AG08396 (cell line): ENCODE results near the gene BMP8B.

ENCODE experiments used
- DNase-seq: peaks from one replicate; pipeline ENCODE4 v3.0.0; 2012; ENCODE audit warnings: low spot score, mixed read lengths

BMP8B gene

DNA sequence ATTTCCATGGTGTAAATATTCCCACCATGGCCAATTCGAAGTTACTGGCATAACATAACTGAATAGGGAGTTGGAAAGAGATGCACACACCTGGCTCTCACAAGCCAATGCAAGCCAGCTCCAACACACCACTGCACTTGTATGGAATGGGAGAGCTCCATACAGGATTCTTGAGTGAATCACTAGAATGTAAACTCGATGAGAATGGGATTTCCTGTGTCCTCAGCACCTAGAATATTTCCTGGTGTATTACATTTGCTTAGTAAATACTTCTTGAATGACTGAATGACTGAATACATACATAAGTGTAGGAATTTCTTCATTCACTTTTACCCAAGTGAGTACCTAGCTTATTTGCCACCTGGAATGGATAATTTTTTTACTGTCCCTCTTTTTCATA is 66.2 kb downstream of the BMP8B start:
- no peak for DNase-seq

DNA sequence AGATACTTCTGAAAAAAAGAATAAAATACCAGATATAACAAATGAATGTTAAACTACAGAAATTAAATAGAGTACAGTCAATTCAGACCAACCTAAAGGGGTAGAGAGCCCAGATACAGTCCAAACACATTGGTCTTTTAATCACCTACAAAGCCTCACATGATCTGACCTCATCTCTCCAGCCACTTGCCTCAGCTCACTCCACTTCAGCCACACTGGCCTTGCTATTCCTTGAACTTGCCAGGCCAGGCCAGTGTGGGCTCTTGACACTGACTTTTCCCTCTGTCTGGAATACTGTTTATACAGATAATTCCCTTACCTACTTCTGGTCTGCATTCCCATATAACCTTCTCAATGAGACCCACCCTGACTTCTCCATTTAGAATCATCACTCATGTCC is 67.0 kb downstream of the BMP8B start:
- no peak for DNase-seq

DNA sequence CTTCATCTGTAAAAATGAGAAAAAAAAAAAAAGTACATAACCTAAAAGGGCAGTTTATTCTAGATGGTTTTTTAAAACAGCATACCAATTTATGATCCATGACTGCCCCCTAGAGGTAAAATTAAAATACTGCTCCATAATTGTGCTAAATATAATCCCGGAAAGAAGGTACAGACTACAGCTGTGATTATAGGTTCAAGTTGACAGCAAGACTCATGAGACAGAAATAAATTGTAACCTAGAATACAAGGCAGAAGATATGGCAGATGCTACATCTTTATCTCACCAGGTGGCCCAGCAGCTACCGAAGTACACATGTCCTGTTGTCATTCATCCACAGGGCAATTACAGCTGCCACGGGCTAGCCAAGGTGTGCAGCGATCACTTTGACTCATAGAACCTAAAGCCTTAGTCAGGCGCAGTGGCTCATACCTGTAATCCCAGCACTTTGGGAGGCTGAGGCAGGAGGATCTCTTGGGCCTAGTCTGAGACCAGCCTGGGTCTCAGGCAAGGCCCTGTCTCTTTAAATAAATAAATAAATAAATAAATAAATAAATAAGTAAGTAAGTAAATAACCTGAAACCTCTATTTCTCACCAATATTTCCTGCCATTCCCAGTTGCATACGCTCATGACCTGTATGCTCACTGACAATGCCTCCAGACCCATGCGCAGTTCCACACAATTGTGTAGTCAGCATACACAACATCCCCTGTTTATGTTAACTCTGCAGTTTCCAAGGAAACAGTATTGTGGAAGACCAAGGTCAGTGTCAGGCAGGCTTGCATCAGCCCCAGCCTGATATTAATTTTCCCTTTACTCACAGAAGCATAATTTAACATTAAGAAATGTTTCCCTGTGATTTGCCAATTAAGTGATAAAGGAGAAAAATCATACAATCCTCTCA is 68.3 kb downstream of the BMP8B start:
- peak; percentile 25 for DNase-seq

DNA sequence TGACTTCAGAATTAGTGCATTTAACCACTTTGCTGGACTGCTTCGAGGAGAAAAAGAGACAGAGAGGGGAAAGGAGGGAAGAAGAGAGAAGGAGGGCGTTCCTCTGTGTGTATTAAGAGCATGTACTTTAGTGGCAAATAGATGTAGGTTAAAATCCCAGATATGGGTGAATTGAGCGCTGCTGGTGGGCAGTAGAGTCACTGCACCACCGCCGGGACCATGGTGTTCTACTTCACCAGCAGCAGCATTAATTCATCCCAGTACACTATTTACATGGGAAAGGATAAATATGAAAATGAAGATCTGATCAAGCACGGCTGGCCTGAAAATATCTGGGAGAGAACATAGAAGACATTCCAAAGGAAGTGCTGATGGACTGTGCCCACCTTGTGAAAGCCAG is 70.9 kb downstream of the BMP8B start:
- DNase-seq = no peak

DNA sequence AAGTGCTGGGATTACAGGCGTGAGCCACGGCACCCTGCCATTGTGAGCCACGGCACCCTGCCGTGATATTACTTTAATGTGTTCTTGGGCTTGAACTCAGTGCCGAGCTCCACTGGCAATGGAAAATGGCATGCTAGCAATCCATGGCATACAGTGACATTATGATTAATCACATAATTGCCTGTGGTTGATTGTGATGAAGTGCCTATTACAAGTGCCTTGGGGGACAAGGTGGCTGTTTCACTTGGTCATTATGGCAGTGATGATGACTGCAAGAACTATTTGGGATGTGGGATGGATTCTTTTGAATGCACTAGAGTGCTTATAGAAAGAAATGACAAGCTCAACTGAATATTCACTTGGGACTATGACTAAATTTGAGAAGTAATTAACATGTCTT is 75.1 kb downstream of the BMP8B start:
- no peak for DNase-seq

DNA sequence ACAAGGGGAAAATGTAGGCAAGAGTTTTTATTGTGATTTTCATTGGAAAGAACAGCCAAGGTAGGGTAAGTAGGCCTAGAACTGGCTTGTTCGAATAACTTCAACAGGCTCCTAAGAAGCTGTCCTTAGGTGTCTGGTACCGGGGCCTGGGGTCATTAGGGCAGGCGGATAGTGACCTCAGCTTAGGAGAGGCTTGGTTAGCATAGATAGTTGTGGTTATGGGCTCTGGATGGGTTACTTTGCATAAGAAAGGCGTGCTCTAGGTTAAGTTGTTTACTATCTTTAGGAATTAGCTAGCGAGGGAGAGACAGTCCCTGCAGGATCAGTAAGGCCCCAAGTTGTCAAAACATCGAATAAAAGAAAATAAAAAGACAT is 76.7 kb downstream of the BMP8B start:
- no peak for DNase-seq

DNA sequence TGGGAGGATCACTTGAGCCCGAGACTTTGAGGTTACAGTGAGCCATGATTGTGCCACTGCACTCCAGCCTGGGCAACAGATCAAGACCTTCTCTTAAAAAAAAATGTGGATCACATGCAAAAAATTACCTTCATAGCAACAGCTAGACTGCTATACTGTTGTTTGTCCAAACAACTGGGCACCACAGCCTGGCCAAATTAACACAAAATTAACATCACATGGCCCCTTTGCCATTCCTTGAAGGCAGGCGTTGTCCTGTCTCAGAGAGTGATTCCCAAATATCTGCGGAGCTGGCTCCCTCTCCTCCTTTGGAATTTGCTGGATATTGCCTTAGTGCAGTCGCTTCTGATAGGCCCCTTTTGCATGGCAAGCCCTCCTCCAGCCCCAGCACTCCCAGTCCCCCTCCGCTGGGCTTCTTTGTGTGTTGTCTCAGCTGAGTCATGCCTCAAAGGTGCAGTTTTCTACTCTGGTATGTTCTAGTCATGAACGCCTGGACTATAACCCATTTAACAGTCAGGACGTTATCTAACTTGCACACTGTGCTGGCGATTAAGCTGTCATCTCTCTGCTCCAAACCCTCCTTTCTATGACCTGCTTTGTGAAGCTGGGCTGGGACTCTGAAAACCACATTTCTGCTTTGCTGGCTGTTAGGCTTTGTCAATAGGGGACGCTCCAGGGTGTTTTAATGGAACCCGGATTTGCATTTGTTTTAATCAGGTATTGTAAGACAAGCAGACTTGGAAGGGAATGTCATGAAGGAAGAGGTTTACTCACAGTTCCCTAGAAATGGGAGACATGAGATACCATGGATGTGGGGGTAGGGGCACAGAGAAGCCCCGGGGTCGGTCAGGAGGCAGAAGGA is 77.3 kb downstream of the BMP8B start:
- no peak for DNase-seq

DNA sequence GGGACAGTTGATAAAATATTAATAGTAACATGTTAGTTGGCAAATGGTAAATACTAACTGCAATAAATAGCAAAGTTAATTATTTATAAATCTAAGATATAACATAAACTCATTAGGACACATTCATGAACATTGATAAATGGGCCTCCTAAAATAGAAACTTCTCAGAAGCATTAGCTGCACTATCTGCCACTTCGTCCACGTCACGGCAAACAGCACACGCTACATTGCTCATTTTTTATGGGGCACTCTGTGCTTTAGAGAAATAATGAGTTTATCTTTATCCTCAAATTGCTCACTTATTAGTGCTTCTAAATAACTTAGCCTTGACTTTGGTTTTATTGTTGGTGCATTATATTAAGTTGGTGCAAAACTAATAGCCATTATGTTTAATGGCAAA is 81.2 kb downstream of the BMP8B start:
- DNase-seq = no peak
